ENCODE data around the gene OPN1MW.
"Not testable (repeated sequence)": the region's sequence is repeated elsewhere in the genome, so short reads cannot be mapped to it uniquely, and the experiment has no call there.

DNA sequence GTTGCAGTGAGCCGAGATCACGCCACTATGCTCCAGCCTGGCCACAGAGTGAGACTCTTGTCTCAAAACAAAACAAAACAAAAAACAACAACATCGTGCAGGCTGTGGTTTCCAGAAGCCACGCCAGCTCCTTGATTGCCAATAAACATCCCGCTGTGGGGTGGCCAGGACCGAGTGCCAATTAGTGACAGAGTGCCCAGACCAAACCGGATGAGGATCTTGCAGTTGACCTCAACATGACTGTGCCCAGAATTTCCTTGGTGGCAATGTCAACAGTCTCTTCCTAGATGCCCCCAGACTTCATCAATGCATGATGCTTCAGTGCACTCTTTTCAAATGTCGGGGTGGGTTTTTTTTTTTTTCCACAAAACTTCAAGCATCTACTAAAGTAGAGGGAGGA is 1.4 kb downstream of the OPN1MW start:
- TF ChIP-seq, protein P1, sequence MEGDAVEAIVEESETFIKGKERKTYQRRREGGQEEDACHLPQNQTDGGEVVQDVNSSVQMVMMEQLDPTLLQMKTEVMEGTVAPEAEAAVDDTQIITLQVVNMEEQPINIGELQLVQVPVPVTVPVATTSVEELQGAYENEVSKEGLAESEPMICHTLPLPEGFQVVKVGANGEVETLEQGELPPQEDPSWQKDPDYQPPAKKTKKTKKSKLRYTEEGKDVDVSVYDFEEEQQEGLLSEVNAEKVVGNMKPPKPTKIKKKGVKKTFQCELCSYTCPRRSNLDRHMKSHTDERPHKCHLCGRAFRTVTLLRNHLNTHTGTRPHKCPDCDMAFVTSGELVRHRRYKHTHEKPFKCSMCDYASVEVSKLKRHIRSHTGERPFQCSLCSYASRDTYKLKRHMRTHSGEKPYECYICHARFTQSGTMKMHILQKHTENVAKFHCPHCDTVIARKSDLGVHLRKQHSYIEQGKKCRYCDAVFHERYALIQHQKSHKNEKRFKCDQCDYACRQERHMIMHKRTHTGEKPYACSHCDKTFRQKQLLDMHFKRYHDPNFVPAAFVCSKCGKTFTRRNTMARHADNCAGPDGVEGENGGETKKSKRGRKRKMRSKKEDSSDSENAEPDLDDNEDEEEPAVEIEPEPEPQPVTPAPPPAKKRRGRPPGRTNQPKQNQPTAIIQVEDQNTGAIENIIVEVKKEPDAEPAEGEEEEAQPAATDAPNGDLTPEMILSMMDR (IDR thresholded peaks at IDR 0.05; ENCODE audit: low read length) = not testable (repeated sequence)
- TF ChIP-seq EZH2phosphoT487 (IDR thresholded peaks at IDR 0.05; ENCODE audit: low read length); EZH2 (optimal IDR thresholded peaks at IDR 0.05; ENCODE audit: low read depth, low read length): not testable (repeated sequence)

Measured in MM.1S (cell line).